Retina (tissue), 1 donor: ENCODE results near the gene CNTNAP5.

Experiments used
- DNase-seq: peaks from one replicate; pipeline ENCODE4 v3.0.0-alpha.2; 2016

The CNTNAP5 gene

DNA sequence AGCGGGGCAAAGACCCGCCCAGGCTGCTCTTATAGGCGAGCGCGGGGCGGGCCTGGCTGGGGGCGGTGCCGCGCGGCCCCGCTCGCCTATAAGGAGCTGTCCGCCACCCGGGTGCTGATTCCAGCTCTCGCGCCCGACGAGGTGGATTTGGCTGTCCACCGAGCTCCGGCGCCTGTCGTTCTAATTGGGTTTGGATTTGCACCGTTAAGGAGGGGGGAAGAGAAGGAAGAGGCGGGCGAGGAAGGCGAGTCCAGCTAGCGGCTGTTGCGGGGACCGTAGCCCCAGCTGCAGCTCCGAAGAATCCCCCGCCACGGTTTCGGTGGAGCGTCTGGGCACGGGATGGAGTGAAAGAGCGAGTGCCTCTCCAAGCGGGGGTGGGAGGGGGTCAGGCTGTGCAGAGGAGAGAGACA is at the start of gene CNTNAP5:
CNTNAP5 (plus strand) TSS at position 117 of the 410 bp plus-strand sequence. CDS start 364 bp downstream, outside the sequence.
- peak; percentile 94 for DNase-seq

DNA sequence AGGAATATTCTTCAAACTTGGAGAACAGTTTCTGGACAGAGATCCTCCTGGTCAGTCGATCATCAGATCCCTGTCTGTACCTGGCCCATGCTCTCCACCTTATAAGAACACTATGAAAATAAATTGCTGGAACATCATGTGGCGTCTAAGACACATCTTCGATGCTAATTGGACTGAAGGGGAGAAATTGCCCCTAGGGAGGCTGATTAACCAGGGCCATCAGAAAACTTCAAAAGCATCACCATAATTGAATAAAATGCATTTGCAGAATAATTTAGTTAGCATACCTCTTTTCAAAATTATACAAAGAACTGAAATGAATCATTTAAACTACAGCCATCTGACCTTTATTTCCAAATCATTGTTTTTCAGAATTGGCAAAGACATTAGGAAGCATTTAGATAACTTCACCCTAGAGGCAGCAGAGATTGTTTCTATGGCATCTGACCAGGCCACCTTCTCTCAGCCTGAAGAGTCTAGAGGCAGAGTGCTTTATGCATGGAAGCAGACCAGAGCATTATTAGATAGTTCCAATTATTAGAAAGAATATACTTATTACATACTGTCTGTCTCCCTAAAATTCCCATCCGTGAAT is 48.9 kb upstream of the CNTNAP5 start:
- no peak for DNase-seq

- DNase-seq, result peak; percentile 30
Observed at GRCh38 chr2:123993728-123994323, 31.3 kb upstream of the CNTNAP5 start.

GRCh38 chr2:123999681-124000080 is 25.4 kb upstream of the CNTNAP5 start:
- DNase-seq, result no peak

GRCh38 chr2:124001696-124002430 is 23.2 kb upstream of the CNTNAP5 start:
- peak; percentile 69 for DNase-seq

DNA sequence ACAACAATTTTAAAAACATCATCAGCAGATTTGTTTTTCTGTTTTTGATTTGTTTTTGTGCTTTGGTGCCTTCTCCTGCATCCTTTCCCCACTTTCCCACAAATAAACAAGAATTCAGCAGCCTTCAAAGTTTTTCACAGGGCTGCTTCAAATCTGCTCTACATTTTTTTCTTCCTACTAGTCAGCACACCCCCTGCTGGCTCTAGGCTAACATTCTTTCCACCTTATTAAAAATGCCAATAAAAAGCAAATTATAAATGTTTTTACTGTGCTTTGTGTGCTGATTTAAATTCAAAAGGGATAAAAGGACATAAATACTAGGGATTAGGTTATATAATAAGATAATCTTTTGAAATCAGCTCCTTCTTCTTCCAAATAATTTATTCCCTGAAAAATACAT is 6.2 kb upstream of the CNTNAP5 start:
- DNase-seq, result no peak

DNA sequence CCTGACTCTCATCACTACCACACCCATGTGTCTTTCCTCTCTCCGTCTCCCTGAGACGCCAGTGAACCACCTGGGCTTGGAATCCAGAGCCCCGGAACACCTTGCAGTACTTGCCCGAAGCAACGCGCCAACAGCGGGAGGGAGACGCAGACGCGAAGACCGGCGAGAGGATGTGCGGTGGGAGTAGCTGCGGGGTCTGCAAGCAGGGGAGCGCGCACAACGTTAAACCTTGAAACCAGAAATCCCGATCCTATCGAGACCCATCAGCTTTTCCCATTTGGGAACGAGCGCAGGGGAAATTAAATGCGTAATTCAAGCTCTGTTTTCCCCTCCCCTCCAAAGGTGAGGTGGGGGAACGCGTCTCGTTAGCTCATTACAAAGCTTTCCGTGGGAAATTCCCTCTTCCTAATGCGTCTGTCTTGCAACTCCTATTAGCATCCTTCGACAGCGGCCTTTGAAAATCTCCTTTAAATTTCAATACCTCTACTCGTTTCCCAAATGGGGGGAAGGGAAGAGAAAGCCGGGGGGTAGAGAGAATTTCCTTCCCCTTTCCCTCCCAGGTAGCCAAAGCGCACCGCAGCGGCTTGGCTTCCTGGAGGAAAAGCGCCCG is 421 bp upstream of the CNTNAP5 start:
- DNase-seq, result no peak

- DNase-seq, result peak; percentile 41
Observed at GRCh38 chr2:124025891-124026434, 876 bp downstream of the CNTNAP5 start.

DNA sequence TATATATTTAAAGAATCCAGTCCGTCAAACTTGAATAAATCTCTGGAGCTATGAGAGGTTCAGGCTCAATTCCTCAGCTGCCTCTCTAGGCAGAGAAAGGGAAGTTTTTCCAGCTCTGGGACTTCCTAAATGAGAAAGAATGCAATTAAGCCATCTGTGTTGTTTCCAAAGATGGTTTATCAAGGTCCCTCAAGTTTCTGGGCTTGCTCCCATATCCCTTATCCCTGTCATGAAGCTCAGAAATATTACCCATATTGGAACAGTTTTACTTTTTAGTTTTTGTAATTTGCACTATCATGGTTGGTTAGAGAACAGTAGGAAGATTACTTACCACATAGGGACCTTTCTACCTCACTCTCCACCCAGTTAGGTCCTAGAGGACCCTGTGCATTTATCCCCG is 1.4 kb downstream of the CNTNAP5 start:
- DNase-seq, result peak; percentile 16

- DNase-seq, result peak; percentile 74
Observed at GRCh38 chr2:124027182-124027581, 2.1 kb downstream of the CNTNAP5 start.

GRCh38 chr2:124032799-124033198 is 7.7 kb downstream of the CNTNAP5 start:
- no peak for DNase-seq

DNA sequence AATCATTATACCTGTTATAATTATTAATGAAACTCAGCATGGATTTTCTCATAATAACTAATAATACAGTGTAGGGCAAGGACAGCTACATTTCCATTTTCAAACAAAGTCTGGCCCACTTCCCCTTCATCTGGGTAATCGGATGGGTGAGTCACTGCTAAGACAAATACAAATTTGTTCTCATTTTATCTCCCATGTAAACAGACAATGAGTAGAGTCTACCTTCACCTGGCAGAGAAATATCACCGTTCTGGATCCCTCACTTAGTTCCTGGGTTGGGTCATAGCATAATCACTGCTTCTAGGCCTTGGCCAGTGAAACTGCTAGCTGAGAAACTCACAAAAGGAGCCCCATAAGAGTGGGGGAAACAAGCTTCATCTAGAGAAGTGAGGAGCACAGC is 9.2 kb downstream of the CNTNAP5 start:
- no peak for DNase-seq

DNA sequence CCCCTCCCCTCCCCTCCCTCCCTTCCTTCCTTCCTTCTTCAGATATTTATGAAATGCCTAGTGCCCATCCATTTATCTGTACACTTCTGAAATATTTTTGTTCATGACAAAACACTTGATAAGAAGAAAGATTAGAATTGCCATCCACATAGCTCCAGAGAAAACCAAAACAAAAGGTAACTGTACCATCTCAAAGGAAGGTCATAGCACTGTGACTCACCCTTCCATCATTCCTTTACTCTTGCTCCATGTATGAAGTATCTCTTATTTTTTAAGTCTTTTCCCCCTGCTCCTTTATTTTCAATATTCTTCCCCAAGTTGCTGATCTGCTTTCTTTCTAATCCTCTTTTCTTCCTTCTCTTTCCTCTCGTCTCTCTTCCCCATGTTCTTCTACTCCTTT is 9.9 kb downstream of the CNTNAP5 start:
- DNase-seq, result no peak

- DNase-seq, result no peak
Observed at GRCh38 chr2:124039032-124039431, 13.9 kb downstream of the CNTNAP5 start.

DNA sequence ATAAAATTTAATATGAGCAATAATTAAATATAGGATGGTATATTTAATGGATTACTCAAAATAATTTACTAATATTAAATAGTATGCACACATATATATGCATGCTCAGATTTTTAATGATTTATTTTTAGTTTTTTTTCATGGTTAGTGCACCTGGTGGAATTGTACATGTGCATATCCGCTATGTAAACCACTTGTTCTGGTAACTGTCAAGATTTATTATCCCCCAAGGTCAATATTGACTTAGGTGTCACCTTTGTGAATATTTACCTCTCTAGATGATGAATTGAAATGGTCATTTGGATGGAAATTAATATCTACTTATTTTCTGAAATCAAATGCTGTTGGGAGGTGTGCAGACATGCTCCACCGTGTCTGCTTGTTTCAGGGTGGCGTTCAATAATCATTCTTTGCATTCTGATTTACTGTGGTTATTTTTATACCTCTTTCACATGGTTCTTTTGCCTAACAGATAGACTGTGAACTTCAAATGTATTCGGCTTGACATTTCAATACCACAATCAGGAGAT is 14.7 kb downstream of the CNTNAP5 start:
- no peak for DNase-seq

GRCh38 chr2:124045894-124046293 is 20.8 kb downstream of the CNTNAP5 start:
- no peak for DNase-seq

GRCh38 chr2:124046332-124046731 is 21.2 kb downstream of the CNTNAP5 start:
- no peak for DNase-seq

DNA sequence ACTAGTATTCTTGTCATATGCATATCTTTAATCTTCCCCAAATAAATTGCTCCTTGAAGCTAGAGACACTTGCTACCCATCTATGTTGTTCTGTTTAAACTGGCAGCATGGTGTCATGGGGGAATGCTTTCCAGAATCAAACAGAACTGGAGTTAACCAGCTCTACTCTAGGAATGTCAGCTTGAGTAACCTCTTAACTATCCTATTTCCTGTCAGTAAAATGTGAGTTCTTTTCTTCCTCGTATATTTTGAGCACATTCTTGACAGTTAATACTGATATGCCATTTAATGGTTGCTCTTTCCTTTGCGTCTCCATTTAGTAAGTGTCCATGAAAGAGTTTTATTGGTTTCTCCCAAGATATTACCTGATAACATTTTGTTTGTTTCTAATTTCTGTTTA is 23.0 kb downstream of the CNTNAP5 start:
- DNase-seq, result no peak

GRCh38 chr2:124048664-124049063 is 23.6 kb downstream of the CNTNAP5 start:
- DNase-seq, result no peak

GRCh38 chr2:124049136-124049535 is 24.0 kb downstream of the CNTNAP5 start:
- DNase-seq, result no peak

DNA sequence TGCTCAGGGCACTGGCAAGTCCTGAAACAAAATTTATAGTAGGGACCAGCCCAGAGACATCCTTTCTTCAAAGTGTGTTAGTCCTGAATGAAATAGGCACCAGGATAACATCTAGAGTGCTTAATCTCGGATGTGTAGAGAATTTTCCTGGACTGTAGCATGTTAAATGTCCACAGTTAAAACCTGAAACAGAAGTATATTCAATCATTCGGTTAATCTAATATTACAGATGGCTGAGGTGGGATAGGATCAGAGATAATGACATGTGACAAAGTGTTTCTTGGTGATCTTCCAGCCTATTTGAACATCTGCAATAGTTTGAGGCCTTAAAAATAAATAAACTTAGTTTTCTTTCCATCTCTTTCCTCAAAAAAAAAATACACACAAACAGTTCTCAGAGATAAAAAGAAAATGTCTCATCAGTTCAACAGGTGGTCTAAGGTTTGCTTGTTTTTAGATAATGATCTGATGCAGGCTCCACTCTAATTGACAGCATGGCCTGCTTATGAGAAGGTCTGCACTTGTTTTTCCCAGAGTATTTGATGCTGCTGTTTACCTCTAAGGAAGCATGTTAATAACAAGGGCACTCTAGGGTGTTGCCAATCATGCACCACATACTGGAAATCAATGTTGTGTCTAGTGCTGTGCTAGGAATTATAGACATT is 25.9 kb downstream of the CNTNAP5 start:
- no peak for DNase-seq

GRCh38 chr2:124053796-124054195 is 28.7 kb downstream of the CNTNAP5 start:
- DNase-seq, result no peak

- DNase-seq, result no peak
Observed at GRCh38 chr2:124063596-124063995, 38.5 kb downstream of the CNTNAP5 start.
